WTC11 (cell line): ENCODE data around the gene SWT1. TPM values are rescaled to one million over a fixed set of nuclear protein-coding genes. Genes with fewer than 3 reads are reported as not detected.

ENCODE experiments used
- ATAC-seq: fragments of 200-7000 bp; cut with Tn5 transposase; 2 replicates; pipeline ENCODE4 v1.10.0; 2021; ENCODE audit warnings: mild to moderate bottlenecking, moderate library complexity
- CTCF ChIA-PET: fragments of 300-600 bp; sonication (Branson Sonifier 250); formaldehyde crosslinking; loops from one replicate; lab custom pipeline; 2021; ENCODE audit warnings: antibody characterized with exemption; lab: Charles Lee
- POLR2A ChIA-PET: fragments of 350-600 bp; sonication (Branson Sonifier 250); formaldehyde crosslinking; loops from one replicate; lab custom pipeline; 2021; ENCODE audit warnings: antibody characterized with exemption; lab: Charles Lee
- DNase-seq: peaks from one replicate; pipeline ENCODE4 v3.0.0; 2021; ENCODE audit warnings: low spot score
- H3K27ac Mint-ChIP-seq: 2 replicates; pipeline ENCODE4 v1.8.0; 2021; ENCODE audit warnings: mixed read lengths
- H3K27me3 Mint-ChIP-seq: 2 replicates; pipeline ENCODE4 v1.8.0; 2021; ENCODE audit warnings: low read depth, mild to moderate bottlenecking, moderate library complexity, mixed read lengths
- H3K36me3 Mint-ChIP-seq: 2 replicates; pipeline ENCODE4 v1.8.0; 2021; ENCODE audit warnings: mixed read lengths
- H3K4me1 Mint-ChIP-seq: 2 replicates; pipeline ENCODE4 v1.8.0; 2022; ENCODE audit warnings: mixed read lengths
- H3K4me3 Mint-ChIP-seq: 2 replicates; pipeline ENCODE4 v1.8.0; 2021; ENCODE audit warnings: mild to moderate bottlenecking, moderate library complexity, mixed read lengths
- H3K9me3 Mint-ChIP-seq: 2 replicates; pipeline ENCODE4 v1.8.0; 2021; ENCODE audit warnings: mixed read lengths
- GRHL2 ChIP-seq: fragments of 250-450 bp; sonication (Bioruptor Pico); IDR thresholded peaks from 2 replicates; pipeline ENCODE4 v1.8.0; 2022; ENCODE audit warnings: mild to moderate bottlenecking, moderate library complexity; ENCODE audit not compliant: insufficient replicate concordance, severe bottlenecking
- HMGA2 ChIP-seq: fragments of 250-450 bp; sonication (Bioruptor Pico); IDR thresholded peaks from 2 replicates; pipeline ENCODE4 v1.4.0; 2021; ENCODE audit warnings: mild to moderate bottlenecking, moderate library complexity
- JAZF1 ChIP-seq: fragments of 250-450 bp; sonication (Bioruptor Pico); IDR thresholded peaks from 2 replicates; pipeline ENCODE4 v1.9.0; 2021; ENCODE audit warnings: moderate library complexity, mild to moderate bottlenecking, inconsistent platforms
- PRRX2 ChIP-seq: fragments of 250-450 bp; sonication (Bioruptor Pico); IDR thresholded peaks from 2 replicates; pipeline ENCODE4 v1.8.0; 2021; ENCODE audit warnings: mild to moderate bottlenecking
- SOX15 ChIP-seq: fragments of 250-450 bp; sonication (Bioruptor Pico); IDR thresholded peaks from 2 replicates; pipeline ENCODE4 v1.9.0; 2021; ENCODE audit warnings: mild to moderate bottlenecking
- total RNA-seq: library from RNA; stranded (reverse); gene quantifications from 3 replicates; pipeline ENCODE4 v1.2.3, GENCODE V29; 2021
- TF ChIP-seq, protein P1 (sequence below): sonication (generic); formaldehyde crosslinking; IDR thresholded peaks from 2 replicates; pipeline ENCODE4 v1.8.1; 2022; ENCODE audit warnings: mild to moderate bottlenecking, moderate library complexity, missing genetic modification reagents
- TF ChIP-seq, protein P2 (sequence below): fragments of 250-450 bp; sonication (Bioruptor Pico); IDR thresholded peaks from 2 replicates; pipeline ENCODE4 v1.9.0; 2021; ENCODE audit warnings: moderate library complexity, mild to moderate bottlenecking, inconsistent platforms, borderline replicate concordance
- TF ChIP-seq, protein P3 (sequence below): sonication (generic); formaldehyde crosslinking; IDR thresholded peaks from 2 replicates; pipeline ENCODE4 v1.8.1; 2023; ENCODE audit warnings: mild to moderate bottlenecking, missing genetic modification reagents
- TF ChIP-seq, protein P4 (sequence below): fragments of 250-450 bp; sonication (Bioruptor Pico); IDR thresholded peaks from 2 replicates; pipeline ENCODE4 v1.9.0; 2021; ENCODE audit warnings: mild to moderate bottlenecking, borderline replicate concordance
- TF ChIP-seq, protein P5 (sequence below): sonication (generic); formaldehyde crosslinking; IDR thresholded peaks from 2 replicates; pipeline ENCODE4 v1.8.0; 2022; ENCODE audit warnings: mild to moderate bottlenecking, missing genetic modification reagents
- TF ChIP-seq, protein P6 (sequence below): sonication (generic); formaldehyde crosslinking; IDR thresholded peaks from 2 replicates; pipeline ENCODE4 v1.8.1; 2022; ENCODE audit warnings: low read depth, mild to moderate bottlenecking, moderate library complexity, missing genetic modification reagents, borderline replicate concordance
- TF ChIP-seq, protein P7 (sequence below): fragments of 250-450 bp; sonication (Bioruptor Pico); IDR thresholded peaks from 2 replicates; pipeline ENCODE4 v1.9.0; 2021; ENCODE audit warnings: mild to moderate bottlenecking
- TF ChIP-seq, protein P8 (sequence below): fragments of 250-450 bp; sonication (Bioruptor Pico); conservative IDR thresholded peaks from 2 replicates; pipeline ENCODE4 v1.9.0; 2021; ENCODE audit warnings: mild to moderate bottlenecking

The SWT1 gene
- total RNA-seq, 1 experiment from 2014 or later, result 5.8 TPM

DNA sequence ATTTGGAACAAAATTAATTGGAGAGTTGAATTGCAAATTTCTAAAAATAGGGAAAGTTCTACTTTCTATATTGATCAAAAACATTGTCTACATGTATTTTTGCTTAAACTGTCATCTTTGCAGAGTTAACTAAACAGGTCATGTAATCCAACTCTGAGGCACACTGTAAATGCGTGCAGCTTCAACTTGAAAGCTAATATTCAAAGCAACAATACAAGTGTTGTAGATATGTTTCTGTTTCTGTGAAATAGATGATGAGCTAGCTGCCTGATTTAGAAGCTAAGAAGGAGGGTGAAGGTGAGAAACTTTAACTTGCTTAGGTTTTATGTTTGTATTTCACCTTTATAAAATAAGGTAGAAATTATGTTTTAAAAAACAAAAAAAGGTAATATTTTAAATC, 82.9 kb downstream of the SWT1 start:
- ChIA-PET CTCF (interaction anchor here (1.5 kb wide), 1 partner anchor 77 kb away, joined by 3 read pairs; the partner anchor contains the start of gene IVNS1ABP), POLR2A (no interaction called here)
- ATAC-seq (no peak), DNase-seq (no peak)
- H3K4me1 Mint-ChIP-seq, result no peaks in the 10 kb centered on the region
- H3K4me3 Mint-ChIP-seq, result no peak overlapping the region
- peaks cover 10% of the 10 kb centered on the region for H3K9me3 Mint-ChIP-seq
- no peak overlapping the region for H3K27ac Mint-ChIP-seq
- H3K36me3 Mint-ChIP-seq, result peaks cover 5% of the 10 kb centered on the region
- no peaks in the 10 kb centered on the region for H3K27me3 Mint-ChIP-seq
- TF ChIP-seq SOX15, result no peak
- TF ChIP-seq, protein P1, sequence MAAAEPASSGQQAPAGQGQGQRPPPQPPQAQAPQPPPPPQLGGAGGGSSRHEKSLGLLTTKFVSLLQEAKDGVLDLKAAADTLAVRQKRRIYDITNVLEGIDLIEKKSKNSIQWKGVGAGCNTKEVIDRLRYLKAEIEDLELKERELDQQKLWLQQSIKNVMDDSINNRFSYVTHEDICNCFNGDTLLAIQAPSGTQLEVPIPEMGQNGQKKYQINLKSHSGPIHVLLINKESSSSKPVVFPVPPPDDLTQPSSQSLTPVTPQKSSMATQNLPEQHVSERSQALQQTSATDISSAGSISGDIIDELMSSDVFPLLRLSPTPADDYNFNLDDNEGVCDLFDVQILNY, result no peak
- TF ChIP-seq, protein P2, sequence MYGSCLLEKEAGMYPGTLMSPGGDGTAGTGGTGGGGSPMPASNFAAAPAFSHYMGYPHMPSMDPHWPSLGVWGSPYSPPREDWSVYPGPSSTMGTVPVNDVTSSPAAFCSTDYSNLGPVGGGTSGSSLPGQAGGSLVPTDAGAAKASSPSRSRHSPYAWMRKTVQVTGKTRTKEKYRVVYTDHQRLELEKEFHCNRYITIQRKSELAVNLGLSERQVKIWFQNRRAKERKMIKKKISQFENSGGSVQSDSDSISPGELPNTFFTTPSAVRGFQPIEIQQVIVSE, result no peak
- TF ChIP-seq JAZF1 (CRISPR knock-in tag), result no peak
- TF ChIP-seq, protein P3, sequence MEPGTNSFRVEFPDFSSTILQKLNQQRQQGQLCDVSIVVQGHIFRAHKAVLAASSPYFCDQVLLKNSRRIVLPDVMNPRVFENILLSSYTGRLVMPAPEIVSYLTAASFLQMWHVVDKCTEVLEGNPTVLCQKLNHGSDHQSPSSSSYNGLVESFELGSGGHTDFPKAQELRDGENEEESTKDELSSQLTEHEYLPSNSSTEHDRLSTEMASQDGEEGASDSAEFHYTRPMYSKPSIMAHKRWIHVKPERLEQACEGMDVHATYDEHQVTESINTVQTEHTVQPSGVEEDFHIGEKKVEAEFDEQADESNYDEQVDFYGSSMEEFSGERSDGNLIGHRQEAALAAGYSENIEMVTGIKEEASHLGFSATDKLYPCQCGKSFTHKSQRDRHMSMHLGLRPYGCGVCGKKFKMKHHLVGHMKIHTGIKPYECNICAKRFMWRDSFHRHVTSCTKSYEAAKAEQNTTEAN, result no peak
- TF ChIP-seq, protein P4, sequence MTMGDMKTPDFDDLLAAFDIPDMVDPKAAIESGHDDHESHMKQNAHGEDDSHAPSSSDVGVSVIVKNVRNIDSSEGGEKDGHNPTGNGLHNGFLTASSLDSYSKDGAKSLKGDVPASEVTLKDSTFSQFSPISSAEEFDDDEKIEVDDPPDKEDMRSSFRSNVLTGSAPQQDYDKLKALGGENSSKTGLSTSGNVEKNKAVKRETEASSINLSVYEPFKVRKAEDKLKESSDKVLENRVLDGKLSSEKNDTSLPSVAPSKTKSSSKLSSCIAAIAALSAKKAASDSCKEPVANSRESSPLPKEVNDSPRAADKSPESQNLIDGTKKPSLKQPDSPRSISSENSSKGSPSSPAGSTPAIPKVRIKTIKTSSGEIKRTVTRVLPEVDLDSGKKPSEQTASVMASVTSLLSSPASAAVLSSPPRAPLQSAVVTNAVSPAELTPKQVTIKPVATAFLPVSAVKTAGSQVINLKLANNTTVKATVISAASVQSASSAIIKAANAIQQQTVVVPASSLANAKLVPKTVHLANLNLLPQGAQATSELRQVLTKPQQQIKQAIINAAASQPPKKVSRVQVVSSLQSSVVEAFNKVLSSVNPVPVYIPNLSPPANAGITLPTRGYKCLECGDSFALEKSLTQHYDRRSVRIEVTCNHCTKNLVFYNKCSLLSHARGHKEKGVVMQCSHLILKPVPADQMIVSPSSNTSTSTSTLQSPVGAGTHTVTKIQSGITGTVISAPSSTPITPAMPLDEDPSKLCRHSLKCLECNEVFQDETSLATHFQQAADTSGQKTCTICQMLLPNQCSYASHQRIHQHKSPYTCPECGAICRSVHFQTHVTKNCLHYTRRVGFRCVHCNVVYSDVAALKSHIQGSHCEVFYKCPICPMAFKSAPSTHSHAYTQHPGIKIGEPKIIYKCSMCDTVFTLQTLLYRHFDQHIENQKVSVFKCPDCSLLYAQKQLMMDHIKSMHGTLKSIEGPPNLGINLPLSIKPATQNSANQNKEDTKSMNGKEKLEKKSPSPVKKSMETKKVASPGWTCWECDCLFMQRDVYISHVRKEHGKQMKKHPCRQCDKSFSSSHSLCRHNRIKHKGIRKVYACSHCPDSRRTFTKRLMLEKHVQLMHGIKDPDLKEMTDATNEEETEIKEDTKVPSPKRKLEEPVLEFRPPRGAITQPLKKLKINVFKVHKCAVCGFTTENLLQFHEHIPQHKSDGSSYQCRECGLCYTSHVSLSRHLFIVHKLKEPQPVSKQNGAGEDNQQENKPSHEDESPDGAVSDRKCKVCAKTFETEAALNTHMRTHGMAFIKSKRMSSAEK (CRISPR knock-in tag), result no peak
- TF ChIP-seq, protein P5, sequence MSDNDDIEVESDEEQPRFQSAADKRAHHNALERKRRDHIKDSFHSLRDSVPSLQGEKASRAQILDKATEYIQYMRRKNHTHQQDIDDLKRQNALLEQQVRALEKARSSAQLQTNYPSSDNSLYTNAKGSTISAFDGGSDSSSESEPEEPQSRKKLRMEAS, result no peak
- TF ChIP-seq, protein P6, sequence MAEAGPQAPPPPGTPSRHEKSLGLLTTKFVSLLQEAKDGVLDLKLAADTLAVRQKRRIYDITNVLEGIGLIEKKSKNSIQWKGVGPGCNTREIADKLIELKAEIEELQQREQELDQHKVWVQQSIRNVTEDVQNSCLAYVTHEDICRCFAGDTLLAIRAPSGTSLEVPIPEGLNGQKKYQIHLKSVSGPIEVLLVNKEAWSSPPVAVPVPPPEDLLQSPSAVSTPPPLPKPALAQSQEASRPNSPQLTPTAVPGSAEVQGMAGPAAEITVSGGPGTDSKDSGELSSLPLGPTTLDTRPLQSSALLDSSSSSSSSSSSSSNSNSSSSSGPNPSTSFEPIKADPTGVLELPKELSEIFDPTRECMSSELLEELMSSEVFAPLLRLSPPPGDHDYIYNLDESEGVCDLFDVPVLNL (CRISPR knock-in tag), result no peak
- no peak for TF ChIP-seq HMGA2 (CRISPR knock-in tag)
- TF ChIP-seq GRHL2 (CRISPR knock-in tag), result no peak

DNA sequence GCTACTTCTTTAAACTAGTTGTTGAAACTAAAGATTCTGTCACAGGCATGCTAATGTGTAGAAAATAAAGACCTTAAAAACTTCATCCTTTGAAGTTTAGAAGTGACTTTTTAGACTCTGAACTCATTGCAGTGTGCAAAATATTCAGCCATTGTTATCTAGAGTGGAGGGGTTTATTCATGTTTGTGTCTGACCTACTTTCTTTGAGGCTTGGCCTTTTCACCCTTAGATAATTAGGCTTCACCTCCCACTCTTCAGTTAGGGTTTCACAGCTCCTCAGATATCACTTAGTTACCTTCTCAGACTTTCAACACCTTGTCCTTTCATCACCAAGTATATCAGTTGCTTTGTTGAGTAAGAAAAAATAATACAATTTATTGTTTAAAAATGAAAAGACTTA, 84.2 kb downstream of the SWT1 start:
- H3K4me1 Mint-ChIP-seq, result no peaks in the 10 kb centered on the region
- no peak overlapping the region for H3K27ac Mint-ChIP-seq
- H3K36me3 Mint-ChIP-seq, result peaks cover 5% of the 10 kb centered on the region
- POLR2A ChIA-PET, result no interaction called here
- TF ChIP-seq, protein P2, result no peak
- no peak for TF ChIP-seq PRRX2
- TF ChIP-seq, protein P6 (CRISPR knock-in tag), result no peak
- TF ChIP-seq, protein P7, sequence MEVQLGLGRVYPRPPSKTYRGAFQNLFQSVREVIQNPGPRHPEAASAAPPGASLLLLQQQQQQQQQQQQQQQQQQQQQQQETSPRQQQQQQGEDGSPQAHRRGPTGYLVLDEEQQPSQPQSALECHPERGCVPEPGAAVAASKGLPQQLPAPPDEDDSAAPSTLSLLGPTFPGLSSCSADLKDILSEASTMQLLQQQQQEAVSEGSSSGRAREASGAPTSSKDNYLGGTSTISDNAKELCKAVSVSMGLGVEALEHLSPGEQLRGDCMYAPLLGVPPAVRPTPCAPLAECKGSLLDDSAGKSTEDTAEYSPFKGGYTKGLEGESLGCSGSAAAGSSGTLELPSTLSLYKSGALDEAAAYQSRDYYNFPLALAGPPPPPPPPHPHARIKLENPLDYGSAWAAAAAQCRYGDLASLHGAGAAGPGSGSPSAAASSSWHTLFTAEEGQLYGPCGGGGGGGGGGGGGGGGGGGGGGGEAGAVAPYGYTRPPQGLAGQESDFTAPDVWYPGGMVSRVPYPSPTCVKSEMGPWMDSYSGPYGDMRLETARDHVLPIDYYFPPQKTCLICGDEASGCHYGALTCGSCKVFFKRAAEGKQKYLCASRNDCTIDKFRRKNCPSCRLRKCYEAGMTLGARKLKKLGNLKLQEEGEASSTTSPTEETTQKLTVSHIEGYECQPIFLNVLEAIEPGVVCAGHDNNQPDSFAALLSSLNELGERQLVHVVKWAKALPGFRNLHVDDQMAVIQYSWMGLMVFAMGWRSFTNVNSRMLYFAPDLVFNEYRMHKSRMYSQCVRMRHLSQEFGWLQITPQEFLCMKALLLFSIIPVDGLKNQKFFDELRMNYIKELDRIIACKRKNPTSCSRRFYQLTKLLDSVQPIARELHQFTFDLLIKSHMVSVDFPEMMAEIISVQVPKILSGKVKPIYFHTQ (CRISPR knock-in tag), result no peak
- TF ChIP-seq, protein P8, sequence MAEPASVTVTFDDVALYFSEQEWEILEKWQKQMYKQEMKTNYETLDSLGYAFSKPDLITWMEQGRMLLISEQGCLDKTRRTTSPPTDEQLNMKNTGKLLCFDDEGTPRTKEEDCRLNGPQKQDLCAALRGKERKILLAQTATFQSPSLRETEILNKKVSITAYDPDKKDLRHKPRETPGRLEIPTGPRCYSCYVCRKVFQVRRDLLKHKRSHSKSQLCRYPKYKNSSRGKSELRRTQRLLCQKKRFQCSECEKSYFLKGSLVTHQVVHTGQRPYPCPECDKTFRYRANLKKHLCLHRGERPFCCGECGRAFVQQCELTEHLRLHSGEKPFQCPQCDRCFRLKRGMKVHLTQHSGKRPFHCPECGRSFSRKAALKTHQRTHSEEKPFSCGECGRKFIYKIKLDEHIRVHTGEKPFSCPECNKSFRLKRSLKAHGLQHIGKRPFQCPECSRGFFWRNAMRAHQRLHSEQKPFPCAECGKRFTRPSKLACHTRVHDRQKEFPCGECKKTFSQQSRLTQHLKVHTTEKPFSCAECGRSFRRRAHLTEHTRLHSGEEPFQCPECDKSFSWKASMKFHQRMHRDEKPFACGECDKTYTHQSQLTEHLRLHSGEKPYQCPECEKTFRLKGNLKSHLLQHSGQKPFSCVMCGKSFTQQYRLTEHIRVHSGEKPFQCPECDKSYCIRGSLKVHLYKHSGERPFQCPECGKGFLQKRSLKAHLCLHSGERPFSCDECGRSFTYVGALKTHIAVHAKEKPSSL (CRISPR knock-in tag), result no peak
- TF ChIP-seq, protein P1, result no peak
- ATAC-seq (no peak), DNase-seq (no peak)
- H3K9me3 Mint-ChIP-seq, result peaks cover 10% of the 10 kb centered on the region
- no peaks in the 10 kb centered on the region for H3K27me3 Mint-ChIP-seq
- no peak overlapping the region for H3K4me3 Mint-ChIP-seq
- CTCF ChIA-PET, result no interaction called here
